Neural cell (in vitro differentiated cells): Measurements from ENCODE around the gene ITLN2. TPM values are rescaled to one million over a fixed set of nuclear protein-coding genes. Genes with fewer than 3 reads are reported as not detected.
"Not testable (repeated sequence)": the region's sequence is repeated elsewhere in the genome, so short reads cannot be mapped to it uniquely, and the experiment has no call there.

ENCODE experiments used
- H2AFZ ChIP-seq: fragments of 200-600, 300-800 bp; sonication (generic), shearing (Covaris generic); 2 replicates; pipeline ENCODE4 v1.6.0; 2014; ENCODE audit warnings: low read depth, mild to moderate bottlenecking, antibody characterized with exemption, low read length, moderate library complexity
- H3F3A ChIP-seq: fragments of 200-600 bp; shearing (Covaris generic); 2 replicates; pipeline ENCODE4 v1.6.1; 2016; ENCODE audit warnings: mild to moderate bottlenecking, moderate library complexity, mixed read lengths, antibody characterized with exemption, low read length; ENCODE audit not compliant: insufficient read depth, poor library complexity, severe bottlenecking
- H3K27ac ChIP-seq: fragments of 200-600, 300-800 bp; sonication (generic), shearing (Covaris generic); 2 replicates; pipeline ENCODE4 v1.5.1; 2014; ENCODE audit warnings: mild to moderate bottlenecking, low read length, moderate library complexity
- H3K27me3 ChIP-seq: fragments of 300-800, 200-600 bp; sonication (generic), shearing (Covaris generic); 2 replicates; pipeline ENCODE4 v1.6.0; 2014; ENCODE audit warnings: mild to moderate bottlenecking, low read depth, low read length, moderate library complexity; ENCODE audit not compliant: insufficient read depth
- H3K36me3 ChIP-seq: fragments of 300-800, 200-600 bp; sonication (generic), shearing (Covaris generic); 2 replicates; pipeline ENCODE4 v1.5.1; 2014; ENCODE audit warnings: mild to moderate bottlenecking, antibody characterized with exemption, low read length, moderate library complexity; ENCODE audit not compliant: insufficient read depth
- H3K4me2 ChIP-seq: fragments of 300-800, 200-600 bp; sonication (generic), shearing (Covaris generic); 2 replicates; pipeline ENCODE4 v1.6.0; 2014; ENCODE audit warnings: mild to moderate bottlenecking, low read length
- H3K4me3 ChIP-seq: fragments of 300-800, 200-600 bp; sonication (generic), shearing (Covaris generic); 2 replicates; pipeline ENCODE4 v1.5.1; 2014; ENCODE audit warnings: mild to moderate bottlenecking, low read length, moderate library complexity
- H3K79me2 ChIP-seq: fragments of 200-600 bp; shearing (Covaris generic); replicated peaks from 2 replicates; pipeline ENCODE4 v1.6.0; 2014; ENCODE audit warnings: mild to moderate bottlenecking, low read length, moderate library complexity; ENCODE audit not compliant: insufficient read depth
- H3K9ac ChIP-seq: fragments of 300-800, 200-600 bp; sonication (generic), shearing (Covaris generic); 2 replicates; pipeline ENCODE4 v1.6.1; 2016; ENCODE audit warnings: mild to moderate bottlenecking, low read length, mixed read lengths
- H3K9me2 ChIP-seq: fragments of 200-600 bp; shearing (Covaris generic); 2 replicates; pipeline ENCODE4 v1.6.1; 2016; ENCODE audit warnings: mild to moderate bottlenecking, low read length, mixed read lengths; ENCODE audit not compliant: insufficient read depth
- H3K9me3 ChIP-seq: fragments of 200-600, 300-800 bp; sonication (generic), shearing (Covaris generic); 2 replicates; pipeline ENCODE4 v1.6.1; 2016; ENCODE audit warnings: mild to moderate bottlenecking, mixed run types, low read length, moderate library complexity, mixed read lengths
- H4K20me1 ChIP-seq: fragments of 200-600 bp; shearing (Covaris generic); 2 replicates; pipeline ENCODE4 v1.6.1; 2016; ENCODE audit warnings: mild to moderate bottlenecking, mixed run types; ENCODE audit not compliant: insufficient read depth
- EP300 ChIP-seq: fragments of 450-650 bp; conservative IDR thresholded peaks from 2 replicates; pipeline ENCODE4 v1.6.1; 2014; ENCODE audit warnings: antibody characterized with exemption, mild to moderate bottlenecking, moderate library complexity; ENCODE audit not compliant: poor library complexity, severe bottlenecking
- EZH2 ChIP-seq: fragments of 200-600, 300-800 bp; shearing (Covaris generic), sonication (generic); IDR thresholded peaks from 2 replicates; pipeline ENCODE4 v1.6.1; 2014; ENCODE audit warnings: antibody characterized with exemption, low read length, borderline replicate concordance, mild to moderate bottlenecking; ENCODE audit not compliant: insufficient read depth, poor library complexity, severe bottlenecking
- MXI1 ChIP-seq: fragments of 450-650 bp; conservative IDR thresholded peaks from 2 replicates; pipeline ENCODE4 v1.6.1; 2014; ENCODE audit warnings: antibody characterized with exemption, mild to moderate bottlenecking; ENCODE audit not compliant: poor library complexity, severe bottlenecking
- POLR2AphosphoS5 ChIP-seq: IDR thresholded peaks from 2 replicates; pipeline ENCODE4 v1.6.1; 2012
- RAD21 ChIP-seq: fragments of 450-650 bp; conservative IDR thresholded peaks from 2 replicates; pipeline ENCODE4 v1.6.1; 2014; ENCODE audit warnings: antibody characterized with exemption, mild to moderate bottlenecking, moderate library complexity
- SMC3 ChIP-seq: fragments of 450-650 bp; conservative IDR thresholded peaks from 2 replicates; pipeline ENCODE4 v1.6.1; 2014; ENCODE audit warnings: antibody characterized with exemption, mild to moderate bottlenecking, moderate library complexity; ENCODE audit not compliant: poor library complexity
- TAF1 ChIP-seq: IDR thresholded peaks from 2 replicates; pipeline ENCODE4 v1.6.1; 2012; ENCODE audit warnings: low read depth
- polyA plus RNA-seq: library from polyadenylated mRNA; depleted of rRNA; stranded (reverse); fragments of >200 nt; gene quantifications from 2 replicates; pipeline ENCODE4 v1.2.3, GENCODE V29; 2014
- TF ChIP-seq, protein P1 (sequence below): fragments of 450-650 bp; IDR thresholded peaks from 2 replicates; pipeline ENCODE4 v1.5.1; 2014; ENCODE audit warnings: antibody characterized with exemption, mild to moderate bottlenecking, moderate library complexity; ENCODE audit not compliant: poor library complexity, severe bottlenecking
- TF ChIP-seq, protein P2 (sequence below): IDR thresholded peaks from 2 replicates; pipeline ENCODE4 v1.6.1; 2012; ENCODE audit warnings: borderline replicate concordance

The ITLN2 gene
- polyA plus RNA-seq, 1 donor from 2014 or later = not detected

GRCh38 chr1:160935527-160936258, 18.9 kb downstream of the ITLN2 start:
- H3K9me2 ChIP-seq = no peaks in the 10 kb centered on the region
- no peaks in the 10 kb centered on the region for H4K20me1 ChIP-seq
- no peaks in the 10 kb centered on the region for H3K9me3 ChIP-seq
- no peak overlapping the region for H3K27ac ChIP-seq
- H3K27me3 ChIP-seq = no peaks in the 10 kb centered on the region
- H3K79me2 ChIP-seq = no peaks in the 10 kb centered on the region
- H2AFZ ChIP-seq = no peak overlapping the region
- H3K36me3 ChIP-seq = no peaks in the 10 kb centered on the region
- no peak overlapping the region for H3K4me2 ChIP-seq
- H3K9ac ChIP-seq = no peak overlapping the region
- H3F3A ChIP-seq = no peaks in the 10 kb centered on the region
- no peak overlapping the region for H3K4me3 ChIP-seq
- TF ChIP-seq EZH2 = no peak
- no peak for TF ChIP-seq MXI1
- no peak for TF ChIP-seq SMC3
- TF ChIP-seq RAD21 = no peak
- no peak for TF ChIP-seq TAF1
- TF ChIP-seq, protein P1, sequence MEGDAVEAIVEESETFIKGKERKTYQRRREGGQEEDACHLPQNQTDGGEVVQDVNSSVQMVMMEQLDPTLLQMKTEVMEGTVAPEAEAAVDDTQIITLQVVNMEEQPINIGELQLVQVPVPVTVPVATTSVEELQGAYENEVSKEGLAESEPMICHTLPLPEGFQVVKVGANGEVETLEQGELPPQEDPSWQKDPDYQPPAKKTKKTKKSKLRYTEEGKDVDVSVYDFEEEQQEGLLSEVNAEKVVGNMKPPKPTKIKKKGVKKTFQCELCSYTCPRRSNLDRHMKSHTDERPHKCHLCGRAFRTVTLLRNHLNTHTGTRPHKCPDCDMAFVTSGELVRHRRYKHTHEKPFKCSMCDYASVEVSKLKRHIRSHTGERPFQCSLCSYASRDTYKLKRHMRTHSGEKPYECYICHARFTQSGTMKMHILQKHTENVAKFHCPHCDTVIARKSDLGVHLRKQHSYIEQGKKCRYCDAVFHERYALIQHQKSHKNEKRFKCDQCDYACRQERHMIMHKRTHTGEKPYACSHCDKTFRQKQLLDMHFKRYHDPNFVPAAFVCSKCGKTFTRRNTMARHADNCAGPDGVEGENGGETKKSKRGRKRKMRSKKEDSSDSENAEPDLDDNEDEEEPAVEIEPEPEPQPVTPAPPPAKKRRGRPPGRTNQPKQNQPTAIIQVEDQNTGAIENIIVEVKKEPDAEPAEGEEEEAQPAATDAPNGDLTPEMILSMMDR = no peak
- TF ChIP-seq, protein P2, sequence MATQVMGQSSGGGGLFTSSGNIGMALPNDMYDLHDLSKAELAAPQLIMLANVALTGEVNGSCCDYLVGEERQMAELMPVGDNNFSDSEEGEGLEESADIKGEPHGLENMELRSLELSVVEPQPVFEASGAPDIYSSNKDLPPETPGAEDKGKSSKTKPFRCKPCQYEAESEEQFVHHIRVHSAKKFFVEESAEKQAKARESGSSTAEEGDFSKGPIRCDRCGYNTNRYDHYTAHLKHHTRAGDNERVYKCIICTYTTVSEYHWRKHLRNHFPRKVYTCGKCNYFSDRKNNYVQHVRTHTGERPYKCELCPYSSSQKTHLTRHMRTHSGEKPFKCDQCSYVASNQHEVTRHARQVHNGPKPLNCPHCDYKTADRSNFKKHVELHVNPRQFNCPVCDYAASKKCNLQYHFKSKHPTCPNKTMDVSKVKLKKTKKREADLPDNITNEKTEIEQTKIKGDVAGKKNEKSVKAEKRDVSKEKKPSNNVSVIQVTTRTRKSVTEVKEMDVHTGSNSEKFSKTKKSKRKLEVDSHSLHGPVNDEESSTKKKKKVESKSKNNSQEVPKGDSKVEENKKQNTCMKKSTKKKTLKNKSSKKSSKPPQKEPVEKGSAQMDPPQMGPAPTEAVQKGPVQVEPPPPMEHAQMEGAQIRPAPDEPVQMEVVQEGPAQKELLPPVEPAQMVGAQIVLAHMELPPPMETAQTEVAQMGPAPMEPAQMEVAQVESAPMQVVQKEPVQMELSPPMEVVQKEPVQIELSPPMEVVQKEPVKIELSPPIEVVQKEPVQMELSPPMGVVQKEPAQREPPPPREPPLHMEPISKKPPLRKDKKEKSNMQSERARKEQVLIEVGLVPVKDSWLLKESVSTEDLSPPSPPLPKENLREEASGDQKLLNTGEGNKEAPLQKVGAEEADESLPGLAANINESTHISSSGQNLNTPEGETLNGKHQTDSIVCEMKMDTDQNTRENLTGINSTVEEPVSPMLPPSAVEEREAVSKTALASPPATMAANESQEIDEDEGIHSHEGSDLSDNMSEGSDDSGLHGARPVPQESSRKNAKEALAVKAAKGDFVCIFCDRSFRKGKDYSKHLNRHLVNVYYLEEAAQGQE = no peak
- TF ChIP-seq POLR2AphosphoS5 = no peak
- TF ChIP-seq EP300 = no peak

DNA sequence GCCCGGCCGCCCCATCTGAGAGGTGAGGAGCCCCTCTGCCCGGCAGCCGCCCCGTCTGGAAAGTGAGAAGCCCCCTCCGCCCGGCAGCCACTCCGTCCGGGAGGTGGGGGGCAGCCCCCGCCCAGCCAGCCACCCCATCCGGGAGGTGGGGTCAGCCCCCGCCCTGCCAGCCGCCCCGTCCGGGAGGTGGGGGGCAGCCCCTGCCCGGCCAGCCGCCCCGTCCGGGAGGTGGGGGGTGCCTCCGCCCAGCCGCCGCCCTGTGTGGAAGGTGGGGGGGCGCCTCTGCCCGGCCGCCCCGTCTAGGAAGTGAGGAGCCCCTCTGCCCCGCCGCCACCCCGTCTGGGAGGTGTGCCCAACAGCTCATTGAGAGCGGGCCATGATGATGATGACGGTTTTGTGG, 21.3 kb downstream of the ITLN2 start:
- H3K4me2 ChIP-seq, H3K9me2 ChIP-seq, H3K9ac ChIP-seq, H3F3A ChIP-seq, H3K27ac ChIP-seq, H3K27me3 ChIP-seq, H3K9me3 ChIP-seq, H2AFZ ChIP-seq, H3K79me2 ChIP-seq, H3K36me3 ChIP-seq, H3K4me3 ChIP-seq, H4K20me1 ChIP-seq: not testable (repeated sequence)
